Prostate gland (tissue), 2 donors: ENCODE data around the gene RASL11A.

Experiments
- POLR2A ChIP-seq: fragments of 450-650 bp; IDR thresholded peaks from one replicate; pipeline ENCODE4 v1.6.1; 2016; ENCODE audit warnings: antibody characterized with exemption, mild to moderate bottlenecking
- POLR2AphosphoS5 ChIP-seq: sonication (generic); formaldehyde crosslinking; IDR thresholded peaks from one replicate; pipeline ENCODE4 v1.6.1; 2017; ENCODE audit warnings: antibody characterized with exemption
- TF ChIP-seq, protein P1 (sequence below), 4 experiments: fragments of 200-600 bp in 2 of 4; fragments of 450-650 bp in 2 of 4; sonication (generic) in 2 of 4; IDR thresholded peaks; 1 replicate in 3 of 4; 2 replicates in 1 of 4; pipeline ENCODE4 v1.5.1; 2016 to 2019; ENCODE audit warnings: antibody characterized with exemption in 4 of 4, mild to moderate bottlenecking in 2 of 4, moderate library complexity in 2 of 4

DNA sequence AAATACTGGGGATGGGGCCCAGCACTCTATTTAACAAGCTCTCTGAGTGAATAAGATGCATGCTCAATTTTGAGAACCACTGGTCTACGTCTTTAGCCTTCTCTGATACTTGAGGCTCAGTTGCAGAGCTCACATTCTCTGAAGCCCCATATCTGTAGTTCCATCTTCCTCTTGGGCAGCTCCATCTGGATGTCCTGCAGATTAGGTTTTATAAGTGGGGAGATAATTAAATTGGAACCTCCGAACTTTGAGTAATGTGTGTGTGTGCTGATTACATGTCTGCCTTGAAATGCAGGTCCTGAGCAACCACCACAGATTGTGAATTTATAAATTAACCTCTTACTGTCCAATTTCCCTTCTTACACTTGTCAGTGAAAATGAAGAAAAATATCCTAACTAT, 7.2 kb upstream of the RASL11A start:
- TF ChIP-seq, protein P1, sequence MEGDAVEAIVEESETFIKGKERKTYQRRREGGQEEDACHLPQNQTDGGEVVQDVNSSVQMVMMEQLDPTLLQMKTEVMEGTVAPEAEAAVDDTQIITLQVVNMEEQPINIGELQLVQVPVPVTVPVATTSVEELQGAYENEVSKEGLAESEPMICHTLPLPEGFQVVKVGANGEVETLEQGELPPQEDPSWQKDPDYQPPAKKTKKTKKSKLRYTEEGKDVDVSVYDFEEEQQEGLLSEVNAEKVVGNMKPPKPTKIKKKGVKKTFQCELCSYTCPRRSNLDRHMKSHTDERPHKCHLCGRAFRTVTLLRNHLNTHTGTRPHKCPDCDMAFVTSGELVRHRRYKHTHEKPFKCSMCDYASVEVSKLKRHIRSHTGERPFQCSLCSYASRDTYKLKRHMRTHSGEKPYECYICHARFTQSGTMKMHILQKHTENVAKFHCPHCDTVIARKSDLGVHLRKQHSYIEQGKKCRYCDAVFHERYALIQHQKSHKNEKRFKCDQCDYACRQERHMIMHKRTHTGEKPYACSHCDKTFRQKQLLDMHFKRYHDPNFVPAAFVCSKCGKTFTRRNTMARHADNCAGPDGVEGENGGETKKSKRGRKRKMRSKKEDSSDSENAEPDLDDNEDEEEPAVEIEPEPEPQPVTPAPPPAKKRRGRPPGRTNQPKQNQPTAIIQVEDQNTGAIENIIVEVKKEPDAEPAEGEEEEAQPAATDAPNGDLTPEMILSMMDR (IDR thresholded peaks at IDR 0.05) = no peak
- TF ChIP-seq POLR2AphosphoS5 (no peak), POLR2A (no peak)
